ENCODE results near the gene DDX42. TPM values are rescaled to one million over a fixed set of nuclear protein-coding genes. Genes with fewer than 3 reads are reported as not detected.

Gene DDX42
- total RNA-seq, result 10 to 100 TPM; 80.4 to 93.9 (median 84.3) TPM

GRCh38 chr17:63774141-63774968 lies at the start of gene DDX42:
Gene DDX42, plus strand, starts transcription at chr17:63774170. Its CDS starts 12,880 bp downstream, at chr17:63787050.
- WGBS, result under 1% methylated on average over 17 of the region's 67 CpGs
- TF ChIP-seq CTCF (IDR thresholded peaks at IDR 0.05) (peak in 1 of 3 experiments; percentile 7), POLR2AphosphoS5 (IDR thresholded peaks at IDR 0.05) (no peak), POLR2A (IDR thresholded peaks at IDR 0.05; ENCODE audit: low read depth) (peak; percentile 42), EP300 (IDR thresholded peaks at IDR 0.05) (no peak)
- H3K9me3 ChIP-seq, result no peaks in the 10 kb centered on the region
- H3K4me1 ChIP-seq, result peaks cover 39 to 75% (median 67%) of the 10 kb centered on the region in 4 donors
- peaks cover 0 to 16% (median 9%) of the 10 kb centered on the region in 4 donors for H3K36me3 ChIP-seq
- peak; percentile 92 for DNase-seq (ENCODE audit: extremely low spot score)
- peak within 1 kb of the TSS; percentile 77 to 97 (median 82) for H3K4me3 ChIP-seq
- peak within 1 kb of the TSS; percentile 94 to 98 (median 97) for H3K27ac ChIP-seq (replicated peaks in 1 of 4)
- intact Hi-C loops (cut with DNase I), result no loop called here
- H3K27me3 ChIP-seq, result no peaks in the 10 kb centered on the region

DNA sequence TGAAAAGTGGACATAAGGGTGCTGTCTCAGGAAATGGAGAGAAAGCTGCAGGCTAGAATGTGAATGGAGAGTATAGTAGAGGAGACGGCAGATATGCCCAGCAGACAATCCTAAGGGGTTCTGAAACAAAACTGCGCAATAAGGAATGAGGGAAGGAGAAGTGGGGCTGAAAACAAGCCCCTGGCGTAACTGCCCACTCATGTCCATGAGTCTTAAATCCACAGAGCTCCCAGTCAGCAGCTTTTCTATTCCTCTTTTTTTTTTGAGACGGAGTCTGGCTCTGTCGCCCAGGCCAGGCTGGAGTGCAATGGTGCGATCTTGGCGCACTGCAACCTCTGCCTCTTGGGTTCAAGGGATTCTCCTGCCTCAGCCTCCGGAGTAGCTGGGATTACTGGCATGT lies 38.3 kb upstream of the DDX42 start:
- no peak overlapping the region for H3K4me3 ChIP-seq
- no peaks in the 10 kb centered on the region for H3K9me3 ChIP-seq
- 96% methylated on average over 8 of the region's 8 CpGs for WGBS
- peaks cover 0 to 4% (median 2%) of the 10 kb centered on the region in 4 donors for H3K36me3 ChIP-seq
- intact Hi-C loops (cut with DNase I), result no loop called here
- no peak for DNase-seq (ENCODE audit: extremely low spot score)
- no peak for TF ChIP-seq CTCF (IDR thresholded peaks at IDR 0.05)
- no peak for TF ChIP-seq POLR2AphosphoS5 (IDR thresholded peaks at IDR 0.05)
- TF ChIP-seq POLR2A (IDR thresholded peaks at IDR 0.05; ENCODE audit: low read depth), result no peak
- TF ChIP-seq EP300 (IDR thresholded peaks at IDR 0.05), result no peak
- peaks cover 7 to 11% (median 7%) of the 10 kb centered on the region in 4 donors for H3K4me1 ChIP-seq
- H3K27me3 ChIP-seq, result no peaks in the 10 kb centered on the region
- no peak overlapping the region for H3K27ac ChIP-seq (replicated peaks in 1 of 4)

- TF ChIP-seq POLR2AphosphoS5 (IDR thresholded peaks at IDR 0.05) (no peak), EP300 (IDR thresholded peaks at IDR 0.05) (no peak), POLR2A (IDR thresholded peaks at IDR 0.05; ENCODE audit: low read depth) (no peak), CTCF (IDR thresholded peaks at IDR 0.05) (no peak)
- 42% methylated on average over 12 of the region's 12 CpGs for WGBS
- peak overlapping the region; percentile 75 to 91 (median 88) for H3K4me3 ChIP-seq
- DNase-seq (ENCODE audit: extremely low spot score), result no peak
- peaks cover 0 to 14% (median 3%) of the 10 kb centered on the region in 4 donors for H3K36me3 ChIP-seq
- intact Hi-C loops (cut with DNase I), result loop anchor here (5.0 kb wide), 1 partner anchor 37 kb away; no protein-coding TSS in a partner anchor
- no peaks in the 10 kb centered on the region for H3K9me3 ChIP-seq
- peak overlapping the region; percentile 90 to 99 (median 94) for H3K27ac ChIP-seq (replicated peaks in 1 of 4)
- no peaks in the 10 kb centered on the region for H3K27me3 ChIP-seq
- peaks cover 15 to 29% (median 18%) of the 10 kb centered on the region in 4 donors for H3K4me1 ChIP-seq
These were observed 33.4 kb upstream of the DDX42 start for GRCh38 chr17:63740464-63741142.

DNA sequence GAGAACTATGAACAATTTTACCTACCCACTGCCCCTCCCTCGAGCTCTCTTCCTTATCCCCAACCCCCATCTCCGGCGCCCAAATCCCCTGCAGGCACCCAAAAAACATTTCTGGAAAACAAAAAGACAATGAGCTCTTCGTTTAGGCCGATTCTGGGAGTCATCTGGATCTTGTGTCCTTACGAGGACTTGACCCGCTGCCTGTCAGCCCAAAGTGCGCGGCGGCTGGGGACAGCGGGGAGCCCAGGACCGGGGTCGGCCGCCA lies 32.9 kb upstream of the DDX42 start:
- no peak for TF ChIP-seq EP300 (IDR thresholded peaks at IDR 0.05)
- TF ChIP-seq POLR2AphosphoS5 (IDR thresholded peaks at IDR 0.05), result no peak
- no peak for TF ChIP-seq POLR2A (IDR thresholded peaks at IDR 0.05; ENCODE audit: low read depth)
- no peak for TF ChIP-seq CTCF (IDR thresholded peaks at IDR 0.05)
- 1% methylated on average over 14 of the region's 14 CpGs for WGBS
- Histone ChIP-seq H3K9me3 (no peaks in the 10 kb centered on the region), H3K36me3 (peaks cover 0 to 18% (median 8%) of the 10 kb centered on the region in 4 donors), H3K4me1 (peaks cover 15 to 29% (median 18%) of the 10 kb centered on the region in 4 donors), H3K4me3 (peak overlapping the region; percentile 75 to 91 (median 88)), H3K27me3 (no peaks in the 10 kb centered on the region), H3K27ac (replicated peaks in 1 of 4) (peak overlapping the region; percentile 90 to 99 (median 94))
- intact Hi-C loops (cut with DNase I), result loop anchor here (5.0 kb wide), 1 partner anchor 36 kb away; no protein-coding TSS in a partner anchor
- DNase-seq (ENCODE audit: extremely low spot score), result no peak

Data from esophagus muscularis mucosa (tissue), 4 donors.